B cell (primary cell): ENCODE results near the gene PSMA8.

Source experiments
- EZH2 ChIP-seq: IDR thresholded peaks from 2 replicates; pipeline ENCODE4 v1.6.1; 2012; ENCODE audit warnings: borderline replicate concordance, low read depth, mild to moderate bottlenecking, moderate library complexity, low read length; ENCODE audit not compliant: insufficient read depth, poor library complexity, severe bottlenecking
- TF ChIP-seq, protein P1 (sequence below): fragments of 200-600 bp; IDR thresholded peaks from one replicate; pipeline ENCODE4 v1.8.0; 2022; ENCODE audit warnings: antibody characterized with exemption, mild to moderate bottlenecking

DNA sequence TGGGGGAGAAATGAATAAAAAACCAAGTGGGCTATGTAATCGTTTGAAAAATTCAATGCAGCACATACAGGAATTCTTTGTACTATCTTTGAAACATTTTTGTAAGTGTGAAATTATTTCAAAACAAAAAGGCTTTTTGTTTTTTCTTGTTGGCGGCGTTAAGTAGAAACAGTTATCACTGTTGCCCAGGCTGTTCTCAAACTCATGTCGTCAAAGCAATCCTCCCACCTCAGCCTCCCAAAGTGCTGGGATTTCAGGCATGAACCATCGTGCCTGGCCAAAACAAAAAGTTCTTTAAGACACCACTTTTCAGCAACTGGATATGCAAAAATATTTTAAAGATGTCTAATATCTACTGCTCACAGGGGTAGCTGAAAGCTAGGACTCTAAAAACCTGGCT lies 48.6 kb upstream of the PSMA8 start:
- TF ChIP-seq, protein P1, sequence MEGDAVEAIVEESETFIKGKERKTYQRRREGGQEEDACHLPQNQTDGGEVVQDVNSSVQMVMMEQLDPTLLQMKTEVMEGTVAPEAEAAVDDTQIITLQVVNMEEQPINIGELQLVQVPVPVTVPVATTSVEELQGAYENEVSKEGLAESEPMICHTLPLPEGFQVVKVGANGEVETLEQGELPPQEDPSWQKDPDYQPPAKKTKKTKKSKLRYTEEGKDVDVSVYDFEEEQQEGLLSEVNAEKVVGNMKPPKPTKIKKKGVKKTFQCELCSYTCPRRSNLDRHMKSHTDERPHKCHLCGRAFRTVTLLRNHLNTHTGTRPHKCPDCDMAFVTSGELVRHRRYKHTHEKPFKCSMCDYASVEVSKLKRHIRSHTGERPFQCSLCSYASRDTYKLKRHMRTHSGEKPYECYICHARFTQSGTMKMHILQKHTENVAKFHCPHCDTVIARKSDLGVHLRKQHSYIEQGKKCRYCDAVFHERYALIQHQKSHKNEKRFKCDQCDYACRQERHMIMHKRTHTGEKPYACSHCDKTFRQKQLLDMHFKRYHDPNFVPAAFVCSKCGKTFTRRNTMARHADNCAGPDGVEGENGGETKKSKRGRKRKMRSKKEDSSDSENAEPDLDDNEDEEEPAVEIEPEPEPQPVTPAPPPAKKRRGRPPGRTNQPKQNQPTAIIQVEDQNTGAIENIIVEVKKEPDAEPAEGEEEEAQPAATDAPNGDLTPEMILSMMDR, result no peak
- TF ChIP-seq EZH2, result no peak
